ENCODE measurements around the gene AOX1. TPM values are rescaled to one million over a fixed set of nuclear protein-coding genes. Genes with fewer than 3 reads are reported as not detected.

Gene AOX1
- total and polyA plus RNA-seq, 2 of the 8 experiments (the other 6 are each of a cell fraction or from before 2014, with no cell fraction given) = 5.6 to 8.3 TPM

DNA sequence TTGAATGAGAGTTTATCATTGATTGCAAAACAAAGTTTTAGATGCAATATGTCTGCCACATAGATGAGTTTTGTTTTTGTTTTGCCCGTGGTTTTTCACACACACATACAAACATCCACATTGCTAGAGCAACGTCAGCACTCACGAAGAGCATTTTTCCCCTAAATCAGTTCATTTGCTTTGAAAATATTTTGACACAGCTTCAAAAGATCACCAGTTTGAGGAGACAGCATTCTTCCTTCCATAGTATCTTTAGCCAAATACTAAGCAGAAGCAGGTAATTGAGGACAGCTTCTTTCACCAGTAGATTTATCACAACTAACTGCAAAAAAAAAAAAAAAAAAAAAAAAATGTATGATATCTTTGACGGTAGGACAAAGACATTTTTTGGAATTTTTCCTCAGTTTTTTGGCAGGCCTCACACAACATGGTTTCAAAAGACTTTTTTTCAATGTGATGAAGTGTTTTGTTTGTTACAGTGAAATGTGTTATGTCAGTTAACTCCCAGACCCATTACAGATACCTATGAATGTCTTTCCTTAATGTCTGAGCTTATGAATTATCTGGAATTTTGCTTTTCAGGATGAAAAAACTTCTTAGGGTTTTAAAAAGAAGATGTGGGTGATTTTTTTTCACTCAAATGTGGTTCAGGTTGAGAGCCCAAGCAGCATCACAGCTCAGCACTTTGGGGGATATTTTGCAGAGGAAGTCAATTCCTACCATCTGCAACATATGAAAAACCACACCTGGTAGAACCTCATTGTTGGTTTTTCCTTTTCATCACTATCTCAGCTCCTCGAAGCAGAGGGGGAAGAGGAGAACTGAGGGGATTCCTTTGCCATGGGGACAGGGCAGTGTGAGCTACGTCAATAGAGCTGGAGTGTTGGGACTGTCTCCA lies 31.6 kb downstream of the AOX1 start:
- H3K4ac ChIP-seq (replicated peaks; ENCODE audit: insufficient read length, low read depth, low read length) = no peak overlapping the region
- no peak overlapping the region for H2BK12ac ChIP-seq (ENCODE audit: low read depth, low read length)
- FAIRE-seq = no peak
- H3K27me3 ChIP-seq (replicated peaks in 1 of 4; ENCODE audit: control insufficient read depth in 3 of 4, extremely low read depth in 1 of 4, insufficient read depth in 3 of 4, low read length in 3 of 4) = no peaks in the 10 kb centered on the region
- H2AK5ac ChIP-seq (ENCODE audit: low read depth, low read length) = no peak overlapping the region
- no peaks in the 10 kb centered on the region for H3K9me3 ChIP-seq (ENCODE audit: insufficient read depth in 2 of 2, low read depth in 1 of 2, low read length in 1 of 2)
- no peak overlapping the region for H2BK20ac ChIP-seq (ENCODE audit: low read length)
- no peaks in the 10 kb centered on the region for H3K79me1 ChIP-seq (ENCODE audit: low read depth, low read length)
- H3K4me1 ChIP-seq (replicated peaks in 1 of 4; ENCODE audit: control insufficient read depth in 3 of 4, insufficient read depth in 4 of 4, low read length in 3 of 4) = no peaks in the 10 kb centered on the region
- no peak overlapping the region for H3K23ac ChIP-seq (ENCODE audit: insufficient read length)
- no peak overlapping the region for H3K9ac ChIP-seq (replicated peaks in 1 of 4; ENCODE audit: extremely low read depth in 1 of 4, low read depth in 3 of 4, low read length in 3 of 4)
- H3K4me2 ChIP-seq (ENCODE audit: insufficient read depth in 1 of 2, low read depth in 2 of 2, low read length in 2 of 2) = no peak overlapping the region
- no peak overlapping the region for H4K91ac ChIP-seq (replicated peaks; ENCODE audit: insufficient read length, low read length)
- H3K27ac ChIP-seq (ENCODE audit: low read depth, low read length) = no peak overlapping the region
- H2BK5ac ChIP-seq (ENCODE audit: low read depth, low read length) = no peak overlapping the region
- WGBS, 2 experiments (ENCODE audit: extremely low coverage in 1 of 2, insufficient coverage in 1 of 2, insufficient read length in 1 of 2, insufficient replicate concordance in 2 of 2, low coverage in 1 of 2, low lambda C conversion rate in 2 of 2, missing lambda C conversion rate in 1 of 2) = 86% methylated on average over 6 of the region's 6 CpGs; no CpG with 5 or more reads in 1 of the 2 experiments
- H2BK15ac ChIP-seq (ENCODE audit: low read length) = no peak overlapping the region
- no peak overlapping the region for H3K56ac ChIP-seq (replicated peaks; ENCODE audit: insufficient read length, low read depth, low read length)
- H3K4me3 ChIP-seq (ENCODE audit: extremely low read depth in 1 of 4, insufficient read depth in 2 of 4, low read depth in 3 of 4, low read length in 4 of 4) = no peak overlapping the region
- H3K79me2 ChIP-seq (ENCODE audit: control insufficient read depth in 1 of 2, insufficient read depth in 2 of 2, low read length in 2 of 2) = no peaks in the 10 kb centered on the region
- H2AFZ ChIP-seq (ENCODE audit: low read length) = no peak overlapping the region
- H3K23me2 ChIP-seq (ENCODE audit: low read depth, low read length) = no peaks in the 10 kb centered on the region
- no peak overlapping the region for H3K18ac ChIP-seq (ENCODE audit: extremely low read depth, low read length)
- no peak overlapping the region for H3K14ac ChIP-seq (ENCODE audit: insufficient read length)
- H4K20me1 ChIP-seq (replicated peaks in 1 of 2; ENCODE audit: control insufficient read depth in 1 of 2, insufficient read depth in 2 of 2, low read length in 2 of 2) = peaks cover 0 to under 1% of the 10 kb centered on the region in 2 experiments
- no peak overlapping the region for H2BK120ac ChIP-seq (replicated peaks; ENCODE audit: low read depth, low read length)
- no peaks in the 10 kb centered on the region for H3K36me3 ChIP-seq (ENCODE audit: control insufficient read depth in 2 of 4, insufficient read depth in 4 of 4, low read length in 3 of 4)
- CTCF ChIA-PET (ENCODE audit: partially characterized antibody) = interaction anchor here (0.7 to 4.9 kb wide), 5 partner anchors 8 to 324 kb away, joined by 3 to 34 read pairs (median 3); partner anchors contain the start of gene AOX1
- no peak overlapping the region for H4K5ac ChIP-seq (ENCODE audit: insufficient read length, low read depth, low read length)
- no peak overlapping the region for H4K8ac ChIP-seq (ENCODE audit: extremely low read depth, insufficient read depth, low read length)
- DNase-seq (ENCODE audit: low read depth in 1 of 2, low spot score in 2 of 2) = no peak
- POLR2A ChIA-PET (ENCODE audit: partially characterized antibody) = no interaction called here
- TF ChIP-seq TCF12 (IDR thresholded peaks at IDR 0.05; ENCODE audit: low read depth, low read length) (no peak), KDM5A (IDR thresholded peaks at IDR 0.05; ENCODE audit: low read length) (no peak), JUND (IDR thresholded peaks at IDR 0.05; ENCODE audit: low read length) (no peak), NRF1 (IDR thresholded peaks at IDR 0.05; ENCODE audit: low read depth, low read length) (no peak), EZH2 (IDR thresholded peaks at IDR 0.05; ENCODE audit: low read depth, low read length, severe bottlenecking) (no peak), CBX8 (IDR thresholded peaks at IDR 0.05; ENCODE audit: borderline replicate concordance, low read depth, low read length) (no peak), SP2 (IDR thresholded peaks at IDR 0.05; ENCODE audit: low read length) (no peak), HDAC2 (IDR thresholded peaks at IDR 0.05; ENCODE audit: borderline replicate concordance in 1 of 2, low read depth in 2 of 2, low read length in 2 of 2) (no peak), CREB1 (IDR thresholded peaks at IDR 0.05) (no peak), POLR2AphosphoS5 (IDR thresholded peaks at IDR 0.05; ENCODE audit: low read depth, low read length) (no peak), EP300 (IDR thresholded peaks at IDR 0.05; ENCODE audit: borderline replicate concordance in 1 of 2, low read depth in 2 of 2, low read length in 2 of 2) (no peak), RXRA (IDR thresholded peaks at IDR 0.05; ENCODE audit: insufficient read depth, low read depth, low read length) (no peak), BACH1 (IDR thresholded peaks at IDR 0.05; ENCODE audit: low read length) (no peak)
